IMR-90 (cell line): ENCODE data around the gene DRD4. TPM values are rescaled to one million over a fixed set of nuclear protein-coding genes. Genes with fewer than 3 reads are reported as not detected.

Experiments
- ATAC-seq: fragments of 200-7000 bp; cut with Tn5 transposase; 2 replicates; pipeline ENCODE4 v1.9.1; 2020; ENCODE audit warnings: low read depth, mild to moderate bottlenecking, moderate library complexity
- BruUV-seq: library from RNA; stranded (reverse); fragments of 400-500 nt; replicated peaks from 2 replicates; lab custom pipeline; 2021; lab: Mats Ljungman, UMichigan
- CTCF ChIA-PET: fragments of 300-600 bp; formaldehyde crosslinking; extraction: SDS; loops from one replicate; lab custom pipeline; 2021; ENCODE audit warnings: antibody characterized with exemption; lab: Yijun Ruan, JAX
- POLR2A ChIA-PET: fragments of 300-600 bp; sonication (Branson Sonifier 250); formaldehyde crosslinking; loops from one replicate; lab custom pipeline; 2022; ENCODE audit warnings: antibody characterized with exemption; ENCODE audit not compliant: unreplicated experiment; lab: Charles Lee
- DNase-seq: peaks from one replicate; pipeline ENCODE4 v3.0.0; 2013
- H2AFZ ChIP-seq: replicated peaks from 2 replicates; pipeline ENCODE3; 2013; ENCODE audit warnings: low read length, mild to moderate bottlenecking; ENCODE audit not compliant: poor library complexity
- H2AK5ac ChIP-seq: 2 replicates; pipeline ENCODE4 v1.6.1; 2013; ENCODE audit warnings: low read depth, low read length, inconsistent platforms
- H2AK9ac ChIP-seq: replicated peaks from 2 replicates; pipeline ENCODE3; 2013; ENCODE audit warnings: mild to moderate bottlenecking, low read depth, low read length, moderate library complexity; ENCODE audit not compliant: poor library complexity
- H2BK120ac ChIP-seq: 2 replicates; pipeline ENCODE4 v1.6.1; 2013; ENCODE audit warnings: low read depth, low read length, inconsistent platforms
- H2BK15ac ChIP-seq: 3 replicates; pipeline ENCODE4 v1.6.1; 2013; ENCODE audit warnings: low read depth, low read length, inconsistent platforms
- H2BK20ac ChIP-seq: 2 replicates; pipeline ENCODE4 v1.6.1; 2013; ENCODE audit warnings: low read depth, mild to moderate bottlenecking, inconsistent platforms, low read length, moderate library complexity
- H2BK5ac ChIP-seq: 2 replicates; pipeline ENCODE4 v1.6.1; 2013; ENCODE audit warnings: mild to moderate bottlenecking, low read depth, low read length, inconsistent platforms; ENCODE audit not compliant: poor library complexity, severe bottlenecking
- H3K14ac ChIP-seq: replicated peaks from 2 replicates; pipeline ENCODE4 v1.6.1; 2013; ENCODE audit warnings: low read depth, low read length, inconsistent platforms
- H3K18ac ChIP-seq: 2 replicates; pipeline ENCODE4 v1.6.1; 2013; ENCODE audit warnings: low read depth, low read length, control low read depth
- H3K23ac ChIP-seq: 2 replicates; pipeline ENCODE4 v1.6.1; 2013; ENCODE audit warnings: low read depth, low read length, inconsistent platforms
- H3K27ac ChIP-seq: 2 replicates; pipeline ENCODE4 v1.5.1; 2013; ENCODE audit warnings: mild to moderate bottlenecking, control low read depth, low read length; ENCODE audit not compliant: insufficient read depth
- H3K27me3 ChIP-seq: 2 replicates; pipeline ENCODE4 v1.6.1; 2013; ENCODE audit warnings: low read length; ENCODE audit not compliant: control insufficient read depth, insufficient read depth
- H3K36me3 ChIP-seq: 2 replicates; pipeline ENCODE4 v1.6.1; 2013; ENCODE audit warnings: low read length, mixed read lengths; ENCODE audit not compliant: control insufficient read depth, insufficient read depth
- H3K4ac ChIP-seq: 2 replicates; pipeline ENCODE4 v1.6.1; 2013; ENCODE audit warnings: low read depth, low read length, inconsistent platforms
- H3K4me1 ChIP-seq: 2 replicates; pipeline ENCODE4 v1.6.1; 2013; ENCODE audit warnings: low read length, mixed read lengths; ENCODE audit not compliant: control insufficient read depth, insufficient read depth
- H3K4me2 ChIP-seq: 2 replicates; pipeline ENCODE4 v1.6.1; 2013; ENCODE audit warnings: low read depth, mild to moderate bottlenecking, control low read depth, low read length, moderate library complexity
- H3K4me3 ChIP-seq: 2 replicates; pipeline ENCODE4 v1.5.1; 2013; ENCODE audit warnings: low read depth, mild to moderate bottlenecking, control low read depth, low read length, moderate library complexity; ENCODE audit not compliant: insufficient read depth
- H3K56ac ChIP-seq: 2 replicates; pipeline ENCODE4 v1.6.1; 2013; ENCODE audit warnings: low read length, inconsistent platforms; ENCODE audit not compliant: insufficient read depth; ENCODE audit errors: extremely low read depth
- H3K79me1 ChIP-seq, 2 experiments: 2 replicates each; pipeline ENCODE4 v1.6.1; 2013; ENCODE audit warnings: low read length in 2 of 2, inconsistent platforms in 1 of 2, low read depth in 1 of 2
- H3K9ac ChIP-seq: 2 replicates; pipeline ENCODE4 v1.6.1; 2013; ENCODE audit warnings: low read depth, low read length, control low read depth
- H3K9me1 ChIP-seq: 2 replicates; pipeline ENCODE4 v1.6.1; 2013; ENCODE audit warnings: low read length, inconsistent platforms; ENCODE audit not compliant: insufficient read depth
- H3K9me3 ChIP-seq: 2 replicates; pipeline ENCODE4 v1.6.1; 2013; ENCODE audit warnings: low read length; ENCODE audit not compliant: control insufficient read depth, insufficient read depth
- H4K20me1 ChIP-seq: 2 replicates; pipeline ENCODE4 v1.6.1; 2013; ENCODE audit warnings: low read length, inconsistent platforms; ENCODE audit not compliant: insufficient read depth
- H4K5ac ChIP-seq: 2 replicates; pipeline ENCODE4 v1.6.1; 2013; ENCODE audit warnings: mild to moderate bottlenecking, low read depth, low read length, control low read depth
- H4K8ac ChIP-seq, 2 experiments: 2 replicates each; pipeline ENCODE4 v1.6.1; 2013; ENCODE audit warnings: low read depth in 2 of 2, low read length in 2 of 2, control low read depth in 1 of 2, inconsistent platforms in 1 of 2
- H4K91ac ChIP-seq: 2 replicates; pipeline ENCODE4 v1.6.1; 2013; ENCODE audit warnings: low read depth, low read length, inconsistent platforms; ENCODE audit not compliant: insufficient read depth
- BHLHE40 ChIP-seq: fragments of 150-350 bp; IDR thresholded peaks from 2 replicates; pipeline ENCODE4 v1.6.1; 2016; ENCODE audit warnings: mild to moderate bottlenecking, low read depth, low read length
- ELK1 ChIP-seq: fragments of 150-350 bp; IDR thresholded peaks from 2 replicates; pipeline ENCODE4 v1.6.1; 2016; ENCODE audit warnings: low read depth, mild to moderate bottlenecking, low read length, moderate library complexity, borderline replicate concordance
- MAZ ChIP-seq: IDR thresholded peaks from 2 replicates; pipeline ENCODE4 v1.6.1; 2012; ENCODE audit warnings: low read depth, mild to moderate bottlenecking, low read length, improper control_type of control experiment, moderate library complexity, borderline replicate concordance
- MXI1 ChIP-seq: IDR thresholded peaks from 2 replicates; pipeline ENCODE4 v1.6.1; 2012; ENCODE audit warnings: low read depth, mild to moderate bottlenecking, low read length, moderate library complexity, borderline replicate concordance
- POLR2A ChIP-seq: IDR thresholded peaks from 2 replicates; pipeline ENCODE4 v1.6.1; 2012; ENCODE audit warnings: mild to moderate bottlenecking, low read depth, low read length
- WGBS, 2 experiments: methylation state at CpG; one replicate each; pipeline versions ENCODE4 v1.1.5 to v1.1.7; 2013; ENCODE audit warnings: missing lambda C conversion rate in 2 of 2; ENCODE audit not compliant: insufficient read length in 1 of 2; ENCODE audit errors: extremely low coverage in 2 of 2; 5-methylcytosine and 5-hydroxymethylcytosine counted together
- dilution Hi-C: fragments of 300-500 bp; cut with HindIII; formaldehyde crosslinking; loops from one replicate; pipeline ENCODE4 v1.14.3; 2018; ENCODE audit warnings: low sequenced_read_pairs; ENCODE audit not compliant: unreplicated experiment
- in situ Hi-C: fragments of 300-500 bp; cut with MboI; formaldehyde crosslinking; loops from 3 replicates; pipeline ENCODE4 v1.14.3; 2019; ENCODE audit warnings: low sequenced_read_pairs, inconsistent platforms, mixed read lengths
- intact Hi-C: fragments of 100-400 bp; cut with micrococcal nuclease; formaldehyde crosslinking; loops from 2 replicates; pipeline ENCODE4 v1.10.0; 2022
- polyA plus RNA-seq, 3 experiments: library from polyadenylated mRNA; depleted of rRNA; stranded (reverse); fragments of >200 nt; gene quantifications; 2 replicates each; pipeline ENCODE4 v1.2.3, GENCODE V29; 2012; ENCODE audit warnings: low replicate concordance in 1 of 3
- total RNA-seq: library from RNA; depleted of rRNA; stranded (reverse); fragments of >200 nt; gene quantifications from 2 replicates; pipeline ENCODE4 v1.2.3, GENCODE V29; 2012

Gene DRD4
- total and polyA plus RNA-seq, 2 of the 4 experiments (the other 2 are of a cell fraction), result not detected

- intact Hi-C loops (no loop called here), dilution Hi-C loops (no loop called here), in situ Hi-C loops (no loop called here)
- Histone ChIP-seq H3K9me1 (no peaks in the 10 kb centered on the region), H4K20me1 (peaks cover 25% of the 10 kb centered on the region), H4K5ac (no peak overlapping the region), H4K8ac (no peak overlapping the region), H3K27ac (no peak overlapping the region), H3K4ac (no peak overlapping the region), H2BK20ac (no peak overlapping the region), H2BK5ac (no peak overlapping the region), H2BK15ac (no peak overlapping the region), H3K9me3 (no peaks in the 10 kb centered on the region), H3K56ac (no peak overlapping the region), H3K4me3 (no peak overlapping the region), H4K91ac (no peak overlapping the region), H3K9ac (no peak overlapping the region), H2AFZ (no peak overlapping the region), H3K18ac (no peak overlapping the region), H3K4me2 (no peak overlapping the region), H3K23ac (no peak overlapping the region), H3K14ac (no peak overlapping the region), H2AK9ac (no peak overlapping the region), H2AK5ac (no peak overlapping the region), H3K79me1 (peaks cover 0 to 20% of the 10 kb centered on the region in 2 experiments; a peak in 2 of 4 replicates), H3K27me3 (no peaks in the 10 kb centered on the region), H3K4me1 (no peaks in the 10 kb centered on the region), H3K36me3 (peaks cover 90% of the 10 kb centered on the region), H2BK120ac (no peak overlapping the region)
- DNase-seq (no peak), ATAC-seq (no peak)
- 96% methylated on average over 5 of the region's 28 CpGs; no CpG with 5 or more reads in 1 of the 2 experiments for WGBS, 2 experiments
- TF ChIP-seq MXI1 (no peak), BHLHE40 (no peak), POLR2A (no peak), MAZ (no peak), ELK1 (no peak)
- POLR2A ChIA-PET, result no interaction called here
- no TSS peak for BruUV-seq
- CTCF ChIA-PET, result no interaction called here
Measured at GRCh38 chr11:608791-609251, 28.2 kb upstream of the DRD4 start.
